ENCODE data around the gene TMEM250. TPM values are rescaled to one million over a fixed set of nuclear protein-coding genes. Genes with fewer than 3 reads are reported as not detected.

The TMEM250 gene
- total RNA-seq, 1 experiment from 2014 or later, result 34.0 TPM

GRCh38 chr9:136075134-136075841, 43.4 kb downstream of the TMEM250 start:
- no peaks in the 10 kb centered on the region for H3K9me3 ChIP-seq (ENCODE audit: control insufficient read depth, insufficient read depth, low read depth, low read length)
- H3K27ac ChIP-seq (ENCODE audit: low read length), result no peak overlapping the region
- no peaks in the 10 kb centered on the region for H3K27me3 ChIP-seq (ENCODE audit: control insufficient read depth, insufficient read depth, low read length)
- CTCF ChIA-PET, result no interaction called here
- in situ Hi-C loops (cut with HindIII; ENCODE audit: low pct_unique_long_range_greater_than_20kb, low sequenced_read_pairs), result no loop called here
- intact Hi-C loops (cut with micrococcal nuclease; ENCODE audit: unreplicated experiment), result no loop called here
- no peaks in the 10 kb centered on the region for H3K36me3 ChIP-seq (ENCODE audit: control insufficient read depth, insufficient read depth, low read length)
- POLR2A ChIA-PET, result no interaction called here
- H3K4me1 ChIP-seq (ENCODE audit: control insufficient read depth, insufficient read depth, low read length), result peaks cover 27% of the 10 kb centered on the region
- DNase-seq (ENCODE audit: low read depth, low spot score) (no peak), ATAC-seq (no peak)
- no peak overlapping the region for H3K4me3 ChIP-seq (ENCODE audit: low read depth in 2 of 2, low read length in 2 of 2)
- TF ChIP-seq CTCF (IDR thresholded peaks at IDR 0.05) (no peak), POLR2AphosphoS5 (IDR thresholded peaks at IDR 0.05; ENCODE audit: low read depth, low read length) (no peak), REST (IDR thresholded peaks at IDR 0.05; ENCODE audit: insufficient read depth in 1 of 2, low read depth in 2 of 2, low read length in 1 of 2) (no peak), TCF7L2 (IDR thresholded peaks at IDR 0.05; ENCODE audit: low read depth, low read length) (no peak), SIN3A (IDR thresholded peaks at IDR 0.05; ENCODE audit: borderline replicate concordance, insufficient read depth, low read depth, low read length) (no peak)
- no TSS peak for BruUV-seq (replicated peaks)

- BruUV-seq (replicated peaks), result no TSS peak
- TF ChIP-seq TCF7L2 (IDR thresholded peaks at IDR 0.05; ENCODE audit: low read depth, low read length), result no peak
- TF ChIP-seq REST (IDR thresholded peaks at IDR 0.05; ENCODE audit: insufficient read depth in 1 of 2, low read depth in 2 of 2, low read length in 1 of 2), result no peak
- no peak for TF ChIP-seq CTCF (IDR thresholded peaks at IDR 0.05)
- intact Hi-C loops (cut with micrococcal nuclease; ENCODE audit: unreplicated experiment) (no loop called here), in situ Hi-C loops (cut with HindIII; ENCODE audit: low pct_unique_long_range_greater_than_20kb, low sequenced_read_pairs) (no loop called here)
- H3K27ac ChIP-seq (ENCODE audit: low read length), result no peak overlapping the region
- H3K27me3 ChIP-seq (ENCODE audit: control insufficient read depth, insufficient read depth, low read length), result no peaks in the 10 kb centered on the region
- no peaks in the 10 kb centered on the region for H3K9me3 ChIP-seq (ENCODE audit: control insufficient read depth, insufficient read depth, low read depth, low read length)
- DNase-seq (ENCODE audit: low read depth, low spot score) (no peak), ATAC-seq (no peak)
- ChIA-PET CTCF (no interaction called here), POLR2A (no interaction called here)
- H3K36me3 ChIP-seq (ENCODE audit: control insufficient read depth, insufficient read depth, low read length), result no peaks in the 10 kb centered on the region
- peaks cover 21% of the 10 kb centered on the region for H3K4me1 ChIP-seq (ENCODE audit: control insufficient read depth, insufficient read depth, low read length)
- no peak overlapping the region for H3K4me3 ChIP-seq (ENCODE audit: low read depth in 2 of 2, low read length in 2 of 2)
Observed at GRCh38 chr9:136074706-136075105, 44.0 kb downstream of the TMEM250 start.

Measured in Panc1 (cell line).